Left cardiac atrium (tissue), 4 donors: ENCODE results near the gene RPF1. TPM values are rescaled to one million over a fixed set of nuclear protein-coding genes. Genes with fewer than 3 reads are reported as not detected.
"Not testable (repeated sequence)": the region's sequence is repeated elsewhere in the genome, so short reads cannot be mapped to it uniquely, and the experiment has no call there.

Experiments
- ATAC-seq, 2 donors: fragments of 200-7000 bp; cut with Tn5 transposase; one replicate each; pipeline ENCODE4 v1.9.1; 2020; ENCODE audit warnings: mild to moderate bottlenecking in 2 of 2, moderate library complexity in 2 of 2
- DNase-seq: peaks from one replicate; pipeline ENCODE4 v3.0.0-alpha.2; 2020
- intact Hi-C, 2 donors: fragments of 100-400 bp; cut with DNase I; formaldehyde crosslinking; loops; one replicate each; pipeline versions ENCODE4 v1.14.1 to v1.15.1; 2022 to 2023
- total RNA-seq, 2 donors: library from RNA; stranded (reverse); fragmentation: NEBNext Ultra II Directional; extraction: Animal tissue kit (Norgen Biotek cat#: 25700); gene quantifications; one replicate each; pipeline ENCODE4 v1.2.1, GENCODE V29; 2021
- donor health status: DM: no; HTN: yes; CAD: no.
- donor health status: DM: no; HTN: yes; CAD: no; lungs with severe emphysema.
- donor health status: DM: yes; HTN: yes; CAD: no.
- donor health status: Dilated cardiomyopathy.

RPF1 gene
- total RNA-seq, 2 donors from 2014 or later = 28.5 to 32.1 TPM

DNA sequence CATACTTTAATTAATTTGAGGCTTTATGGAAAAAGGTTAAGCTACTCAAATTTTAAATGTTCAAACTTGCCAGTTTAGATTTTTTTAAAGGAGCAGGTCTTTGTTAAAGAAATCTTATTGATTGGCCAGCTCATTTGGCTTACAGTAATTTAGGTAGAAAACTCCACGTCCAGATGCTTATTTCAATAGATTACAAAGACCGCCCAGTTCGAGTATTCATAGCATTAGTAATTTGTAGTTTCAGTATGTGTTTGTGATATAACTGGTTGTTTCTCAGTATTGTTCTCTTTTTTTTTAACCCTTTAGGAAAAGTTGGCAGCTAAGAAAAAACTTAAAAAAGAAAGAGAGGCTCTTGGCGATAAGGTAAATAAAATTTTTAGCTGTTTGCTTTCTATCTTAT, 1.6 kb downstream of the RPF1 start:
- ATAC-seq = no peak
- intact Hi-C loops = no loop called here
- no peak for DNase-seq

DNA sequence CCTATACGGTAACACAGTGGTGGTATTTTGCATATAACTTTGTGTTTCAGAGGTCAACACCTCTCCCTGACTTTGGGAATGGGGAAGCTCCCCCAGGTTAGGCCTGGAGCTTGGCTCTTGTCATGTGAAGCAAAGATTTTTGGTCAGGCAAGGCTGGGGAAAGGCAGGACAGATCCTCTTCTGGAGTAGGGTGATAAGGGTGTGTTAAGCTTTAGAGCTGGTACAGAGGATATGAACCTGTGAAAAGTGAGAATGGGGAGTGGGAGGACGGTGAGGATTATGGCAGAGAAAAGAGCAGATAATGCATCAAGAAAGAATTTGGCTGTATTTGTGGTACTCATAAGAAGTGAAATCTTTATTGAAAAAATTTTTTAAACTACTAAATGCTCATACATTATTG, 2.3 kb downstream of the RPF1 start:
- no peak for DNase-seq
- no peak for ATAC-seq
- intact Hi-C loops = no loop called here

DNA sequence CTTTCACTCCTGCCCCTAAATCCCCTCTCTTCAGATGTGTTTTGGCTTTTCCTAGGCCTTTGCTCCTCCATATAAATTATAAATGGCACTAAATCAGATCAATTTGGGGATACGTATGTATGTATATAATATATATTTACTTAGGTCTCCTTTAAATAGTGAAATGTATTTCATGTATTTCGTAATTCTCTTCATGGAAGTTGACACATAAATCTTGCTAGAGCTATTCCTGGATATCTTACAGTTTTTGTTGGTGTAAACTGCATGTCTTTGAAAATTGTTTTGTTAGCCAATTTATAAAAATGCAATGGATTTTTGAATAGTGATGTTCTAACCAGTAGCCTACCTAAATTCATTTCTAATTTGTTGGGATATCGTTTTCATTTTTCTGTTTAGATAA, 9.0 kb downstream of the RPF1 start:
- intact Hi-C loops = no loop called here
- DNase-seq (no peak), ATAC-seq (no peak)

DNA sequence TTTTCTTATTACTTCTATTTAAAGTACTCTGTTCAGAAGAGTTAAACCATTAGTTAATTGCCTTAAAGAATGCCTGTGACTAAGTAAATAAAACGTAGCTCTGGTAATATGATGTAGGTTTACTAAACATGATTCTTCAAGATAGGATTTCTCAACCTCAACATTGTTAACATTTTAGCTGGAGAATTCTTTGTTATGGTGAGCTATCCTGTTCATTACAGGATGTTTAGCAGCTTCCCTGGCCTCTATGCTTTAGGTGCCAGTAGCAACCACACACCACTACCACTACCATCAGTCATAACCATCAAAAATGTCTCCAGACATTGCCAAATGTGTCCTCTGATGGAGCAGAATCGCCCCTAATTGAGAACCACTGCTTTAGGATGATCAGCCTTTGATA, 10.7 kb downstream of the RPF1 start:
- no peak for ATAC-seq
- intact Hi-C loops = no loop called here

DNA sequence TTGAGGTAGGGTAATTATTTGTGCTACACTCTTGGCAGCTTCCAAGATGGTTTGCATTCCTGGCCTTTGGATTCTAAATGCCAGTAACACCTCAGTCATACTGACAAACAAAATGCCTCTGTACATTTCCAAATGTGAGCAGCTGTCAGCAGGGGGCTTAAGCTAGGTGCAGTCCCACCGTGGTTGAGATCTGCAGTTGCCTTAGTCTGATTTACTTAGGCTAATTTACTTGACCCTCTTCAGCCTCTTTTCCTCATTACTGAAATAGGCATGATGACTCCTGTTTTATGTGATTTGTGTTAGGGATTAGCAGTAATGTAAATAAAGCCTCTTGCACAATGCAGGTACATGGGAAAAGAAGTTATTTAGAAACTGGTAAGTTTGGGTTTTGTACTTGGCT, 13.7 kb downstream of the RPF1 start:
- DNase-seq (no peak), ATAC-seq (peak; percentile 36 to 57)
- intact Hi-C loops = no loop called here

More for the DNA sequence above, 10.7 kb downstream of the RPF1 start:
- no peak for DNase-seq

DNA sequence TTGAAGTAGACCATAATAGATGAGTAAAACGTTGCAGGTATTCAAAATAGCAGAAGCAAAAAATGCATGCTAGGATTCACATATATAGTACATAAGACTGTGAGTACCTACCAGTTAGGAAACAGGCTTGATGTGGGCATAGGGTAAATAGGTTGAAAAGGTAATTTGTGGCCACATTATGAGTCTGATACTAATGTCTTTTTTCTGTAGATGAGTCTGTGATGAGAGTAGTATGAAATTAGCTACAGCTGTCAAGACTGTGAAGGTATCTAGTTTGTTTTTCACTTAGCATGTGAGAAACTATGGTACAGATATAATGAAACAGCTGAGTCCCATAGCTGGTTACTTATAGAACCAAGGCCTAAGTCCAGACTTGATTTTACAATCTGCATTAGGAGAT, 14.7 kb downstream of the RPF1 start:
- DNase-seq (no peak), ATAC-seq (no peak)
- intact Hi-C loops = no loop called here

DNA sequence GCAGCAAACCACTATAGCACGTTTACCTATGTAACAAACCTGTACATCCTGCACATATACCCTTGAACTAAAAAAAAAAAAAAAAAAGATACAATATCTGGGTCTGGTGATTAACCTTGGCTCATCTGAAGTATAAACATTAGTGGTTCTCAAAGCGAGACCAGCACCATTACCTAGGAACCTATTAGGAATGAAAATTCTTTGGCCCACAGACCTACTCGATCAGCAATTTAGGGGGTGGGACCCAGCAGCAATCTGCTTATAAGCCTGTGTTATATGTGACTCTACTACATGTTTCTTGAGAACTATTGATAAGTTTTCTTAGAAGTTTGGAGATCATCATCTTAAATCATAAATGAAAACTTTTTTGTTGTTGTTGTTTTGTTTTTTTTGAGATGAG, 17.4 kb downstream of the RPF1 start:
- DNase-seq = no peak
- intact Hi-C loops = no loop called here
- no peak for ATAC-seq

DNA sequence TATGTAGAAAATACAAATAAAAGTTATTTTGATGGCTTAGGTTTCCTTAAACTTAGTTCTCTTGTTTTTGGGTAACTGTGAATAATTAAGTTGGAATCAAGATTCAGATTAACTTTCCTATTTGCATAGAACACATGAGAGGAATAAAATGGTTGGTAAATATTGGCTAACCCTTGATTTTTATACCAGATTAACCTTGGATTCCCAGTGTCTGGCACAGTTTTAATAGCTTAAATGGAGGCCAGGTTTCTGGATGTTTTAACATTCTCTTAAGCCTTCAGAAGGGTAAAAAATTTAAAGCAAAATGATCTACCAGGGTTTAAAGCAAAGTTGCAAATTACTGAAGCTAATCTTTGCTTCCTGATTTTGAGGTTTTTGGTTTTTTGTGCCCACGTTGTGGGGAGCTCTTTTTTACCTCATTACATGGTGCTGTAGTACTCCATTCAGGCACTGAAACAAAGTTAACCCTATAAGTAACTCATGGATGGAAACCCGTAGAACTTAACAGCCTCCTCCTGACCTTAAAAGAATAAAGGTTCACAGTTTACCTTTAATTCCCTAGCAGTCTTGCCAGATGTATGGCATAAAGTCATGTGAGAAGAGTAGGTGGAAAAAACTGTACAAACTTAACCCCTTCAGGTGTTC, 18.7 kb downstream of the RPF1 start:
- no peak for ATAC-seq
- no peak for DNase-seq
- intact Hi-C loops = no loop called here

DNA sequence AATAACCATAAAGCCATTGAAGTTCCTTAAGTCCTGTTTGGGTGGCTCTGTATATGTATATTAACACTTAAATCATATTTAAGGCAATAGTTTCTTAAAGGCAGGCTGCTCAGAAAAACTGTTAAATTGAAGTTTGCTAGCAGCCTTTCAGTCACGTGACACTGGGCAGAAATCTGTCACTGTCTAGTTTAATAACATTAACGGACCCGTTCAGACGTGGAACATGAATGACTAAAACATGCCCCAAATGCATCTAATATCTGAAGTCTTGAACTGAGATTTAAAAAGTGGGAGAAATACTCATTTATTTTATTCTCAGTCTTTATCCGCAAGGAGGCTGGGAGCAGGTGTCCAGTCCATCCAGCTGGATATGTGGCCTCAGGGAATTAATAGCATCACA, 23.9 kb downstream of the RPF1 start:
- intact Hi-C loops = no loop called here

DNA sequence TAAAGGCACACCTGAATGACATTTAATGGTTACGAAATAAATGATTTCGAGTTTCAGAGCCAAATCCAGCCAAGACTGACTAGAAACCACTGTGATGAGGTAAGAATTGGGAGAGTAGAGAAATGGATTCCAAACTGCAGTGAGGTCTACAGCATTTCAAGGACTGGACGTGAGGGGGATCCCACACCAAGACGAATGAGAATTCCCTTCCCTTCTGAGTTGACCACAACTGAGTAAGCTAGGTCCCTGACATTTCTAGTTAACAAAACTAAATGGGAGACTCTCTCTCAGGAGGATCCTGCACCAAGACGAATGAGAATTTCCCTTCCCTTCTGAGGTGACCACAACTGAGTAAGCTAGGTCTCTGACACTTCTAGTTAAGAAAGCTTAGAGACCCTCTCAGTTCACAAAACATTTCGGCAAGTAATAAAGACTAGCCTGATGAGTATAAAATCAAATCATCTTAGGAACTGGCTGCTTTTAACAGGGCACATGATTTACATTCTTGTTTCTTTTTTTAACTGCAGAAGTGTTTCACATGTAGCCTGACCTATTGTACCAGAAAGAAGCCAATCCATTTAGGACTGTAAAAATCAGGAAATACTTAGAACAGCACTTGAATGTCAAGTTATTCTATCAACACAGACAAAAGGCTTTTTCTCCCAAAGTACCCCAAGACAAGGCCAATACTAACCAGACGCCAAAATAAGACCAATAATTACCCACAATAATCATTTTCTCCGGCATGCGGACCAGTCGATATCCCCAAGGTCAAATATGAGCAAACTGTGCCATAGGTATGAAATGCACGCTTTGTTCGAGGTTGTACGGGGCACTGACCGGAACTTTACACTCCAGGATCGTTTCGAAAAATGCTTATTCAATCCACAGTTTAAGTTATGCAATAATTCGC, 25.8 kb downstream of the RPF1 start:
- intact Hi-C loops = loop anchor here in 1 of 2 donors (5.0 kb wide), 1 partner anchor 67 kb away; the partner anchor contains the start of gene CTBS
- ATAC-seq = no peak
- DNase-seq = no peak

More for the DNA sequence above, 23.9 kb downstream of the RPF1 start:
- ATAC-seq = no peak
- DNase-seq = no peak

DNA sequence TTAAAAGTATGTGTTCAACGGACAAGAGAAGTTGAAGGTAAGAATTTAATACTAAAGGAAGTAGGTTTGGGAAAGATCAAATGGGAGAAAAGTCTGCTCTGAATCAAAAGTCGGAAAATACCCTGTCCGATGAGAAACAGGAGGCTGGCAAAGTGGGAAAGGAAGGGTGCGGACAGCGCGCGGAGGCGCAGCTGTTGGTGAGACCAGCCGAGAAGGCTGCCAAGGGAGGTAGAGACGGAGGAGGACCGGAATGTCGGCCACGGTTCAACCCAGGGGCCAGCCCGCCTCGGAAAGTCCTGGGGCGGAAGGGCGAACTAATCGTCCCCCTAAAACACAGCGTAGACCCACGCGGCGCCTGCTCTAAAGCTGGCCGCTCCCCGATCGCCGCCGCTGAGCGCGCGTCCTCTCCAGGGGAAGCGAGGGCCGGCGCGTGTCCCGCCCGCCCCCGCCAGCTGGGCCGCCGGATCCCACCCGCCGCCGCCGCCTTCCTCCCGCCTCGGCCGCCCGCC, 26.5 kb downstream of the RPF1 start:
- peak; percentile 79 for DNase-seq
- peak; percentile 72 to 82 for ATAC-seq
- intact Hi-C loops = loop anchor here in 1 of 2 donors (5.0 kb wide), 1 partner anchor 67 kb away; the partner anchor contains the start of gene CTBS

DNA sequence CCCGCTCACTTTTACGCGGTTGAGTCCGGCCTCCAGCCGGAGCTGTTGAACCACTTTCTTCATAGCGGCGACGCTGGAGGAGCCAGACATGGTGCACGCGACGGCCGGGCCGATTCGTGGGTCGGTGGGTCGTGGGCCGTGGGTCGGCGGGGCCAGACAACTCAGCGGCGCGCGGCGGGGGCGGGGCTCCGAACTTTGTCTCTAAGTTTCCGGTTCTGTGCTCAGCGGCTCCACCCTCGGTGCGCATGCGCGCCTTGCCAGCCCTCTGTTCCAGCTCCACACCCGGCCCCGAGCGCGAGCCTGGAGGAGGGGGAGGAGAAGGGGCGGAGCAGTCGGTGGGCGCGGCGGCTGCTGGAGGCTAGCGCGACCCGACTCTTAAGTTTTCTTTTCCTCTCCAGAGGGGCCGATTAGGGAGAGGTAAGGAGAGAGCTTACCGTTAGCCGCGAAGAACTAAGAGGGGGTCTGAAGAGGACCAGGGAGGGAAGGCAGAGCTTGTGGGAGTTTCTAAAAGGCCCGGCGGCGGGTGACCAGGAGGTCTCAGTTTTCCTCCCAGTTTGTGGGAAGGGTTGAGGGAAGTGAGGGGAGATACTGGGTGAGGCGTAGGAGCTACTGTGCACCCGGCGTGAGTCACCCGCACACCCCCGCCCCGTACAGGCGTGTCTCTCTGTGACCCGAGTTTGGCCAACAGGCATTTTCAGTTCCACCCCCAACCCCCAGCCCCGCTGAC, 27.1 kb downstream of the RPF1 start, which contains the start of the genes GNG5 and SPATA1:
TSS of gene GNG5 (minus strand) at position 580 of the 727 bp plus-strand sequence. CDS start at position 90, 490 bp downstream.
TSS of gene SPATA1 (plus strand) at position 385 of the 727 bp plus-strand sequence. CDS start 9,974 bp downstream, outside the sequence.
- ATAC-seq (peak; percentile 97), DNase-seq (peak; percentile 99)
- intact Hi-C loops = loop anchor here in 1 of 2 donors (5.0 kb wide), 1 partner anchor 66 kb away; the partner anchor contains the start of gene CTBS

DNA sequence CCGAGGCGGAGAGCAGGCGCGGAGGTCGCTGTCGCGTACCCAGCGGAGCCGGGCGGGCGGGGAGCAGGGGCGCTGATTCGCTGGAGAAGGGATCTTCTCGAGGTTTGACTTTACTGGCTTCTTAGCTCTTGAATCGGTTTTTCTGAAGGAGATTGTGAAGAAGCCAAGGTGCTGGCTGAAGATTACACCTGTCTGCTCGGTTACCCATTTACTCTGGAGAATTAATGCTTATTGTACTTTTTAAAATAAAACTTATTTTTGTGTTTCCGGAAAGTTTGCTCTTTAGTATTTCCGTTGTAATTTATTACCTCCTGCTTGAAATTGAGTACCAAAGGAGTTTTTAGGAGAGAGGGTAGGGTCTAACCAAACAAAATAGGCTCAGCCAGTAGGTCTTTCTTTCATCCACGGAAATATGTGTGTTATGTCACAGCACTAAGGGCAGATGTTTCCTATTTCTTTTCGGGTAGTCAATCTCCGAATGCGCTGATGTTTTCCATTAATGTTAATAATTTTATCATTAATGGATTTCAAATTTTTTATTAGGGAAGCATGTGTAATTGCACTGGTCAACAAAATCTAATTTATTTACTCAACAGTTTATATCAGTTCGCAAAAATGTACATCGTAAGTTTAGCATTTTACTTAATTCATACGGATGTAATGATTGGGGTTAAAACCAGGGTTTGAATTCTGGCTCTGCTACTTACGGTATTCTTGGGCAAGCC, 27.8 kb downstream of the RPF1 start:
- intact Hi-C loops = loop anchor here in 1 of 2 donors (5.0 kb wide), 1 partner anchor 65 kb away; the partner anchor contains the start of gene CTBS
- ATAC-seq (no peak), DNase-seq (no peak)

DNA sequence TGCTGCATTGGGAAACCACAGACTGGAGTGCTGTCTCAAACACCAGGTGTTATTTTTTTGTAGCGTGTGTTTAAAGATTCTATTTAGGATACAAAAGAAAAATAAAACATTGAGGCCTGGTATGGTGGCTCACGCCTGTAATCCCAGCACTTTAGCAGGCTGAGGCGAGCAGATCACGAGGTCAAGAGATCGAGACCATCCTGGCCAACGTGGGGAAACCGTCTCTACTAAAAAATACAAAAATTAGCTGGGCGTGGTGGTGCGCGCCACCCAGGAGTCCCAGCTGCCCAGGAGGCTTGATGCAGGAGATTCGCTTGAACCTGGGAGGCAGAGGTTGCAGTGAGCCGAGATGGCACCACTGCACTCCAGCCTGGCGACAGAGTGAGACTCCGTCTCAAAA, 28.8 kb downstream of the RPF1 start:
- ATAC-seq, DNase-seq: not testable (repeated sequence)
- intact Hi-C loops = loop anchor here in 1 of 2 donors (5.0 kb wide), 1 partner anchor 64 kb away; the partner anchor contains the start of gene CTBS

DNA sequence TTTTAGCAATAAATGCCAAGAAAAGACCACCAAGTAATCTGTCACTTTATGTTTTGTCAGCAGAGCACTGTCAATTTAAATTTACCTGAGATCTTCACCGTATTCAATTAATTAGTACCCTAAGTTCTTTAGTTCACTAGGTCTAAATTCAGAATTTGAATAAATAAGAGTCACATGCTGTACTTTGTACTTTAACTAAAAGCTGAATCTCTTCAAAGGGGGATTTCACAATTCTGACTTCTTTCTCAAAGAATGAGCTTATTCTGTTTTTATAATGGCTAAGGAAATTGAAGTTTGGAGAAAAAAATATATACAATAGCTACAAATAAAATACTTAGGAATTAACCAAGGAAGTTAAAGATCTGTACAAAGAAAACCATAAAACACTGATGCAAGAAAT, 29.4 kb downstream of the RPF1 start:
- ATAC-seq = no peak
- DNase-seq = no peak
- intact Hi-C loops = loop anchor here in 1 of 2 donors (5.0 kb wide), 1 partner anchor 64 kb away; the partner anchor contains the start of gene CTBS

DNA sequence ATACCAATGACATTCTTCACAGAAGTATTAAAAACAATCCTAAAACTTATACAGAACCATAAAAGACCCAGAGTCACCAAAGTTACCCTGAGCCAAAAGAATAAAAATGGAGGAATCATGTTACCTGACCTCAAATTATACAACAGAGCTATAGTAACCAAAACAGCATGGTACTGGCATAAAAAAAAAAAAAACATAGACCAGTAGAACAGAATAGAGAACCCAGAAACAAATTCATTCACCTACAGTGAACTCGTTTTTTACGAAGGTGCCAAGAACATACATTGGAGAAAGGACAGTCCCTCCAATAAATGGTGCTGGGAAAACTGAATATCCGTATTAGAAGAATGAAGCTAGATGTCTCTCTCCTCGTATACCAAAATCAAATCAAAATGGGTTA, 30.0 kb downstream of the RPF1 start:
- ATAC-seq (no peak), DNase-seq (no peak)
- intact Hi-C loops = loop anchor here in 1 of 2 donors (5.0 kb wide), 1 partner anchor 63 kb away; the partner anchor contains the start of gene CTBS

DNA sequence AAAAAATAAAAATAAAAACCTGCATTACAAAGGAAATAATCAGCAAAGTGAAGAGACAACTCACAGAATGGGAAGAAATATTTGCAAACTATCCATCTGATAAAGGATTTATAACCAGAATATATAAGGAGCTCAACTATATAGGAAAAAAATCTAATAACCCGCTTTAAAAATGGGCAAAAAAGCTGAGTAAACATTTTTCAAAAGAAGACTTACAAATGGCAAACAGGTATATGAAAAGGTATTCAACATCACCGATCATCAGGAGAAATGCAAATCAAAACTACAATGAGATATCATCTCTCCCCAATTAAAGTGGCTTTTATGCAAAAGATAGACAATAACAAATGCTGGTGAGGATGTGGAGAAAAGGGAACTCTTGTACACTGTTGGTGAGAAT, 31.1 kb downstream of the RPF1 start:
- DNase-seq (no peak), ATAC-seq (no peak)
- intact Hi-C loops = no loop called here

DNA sequence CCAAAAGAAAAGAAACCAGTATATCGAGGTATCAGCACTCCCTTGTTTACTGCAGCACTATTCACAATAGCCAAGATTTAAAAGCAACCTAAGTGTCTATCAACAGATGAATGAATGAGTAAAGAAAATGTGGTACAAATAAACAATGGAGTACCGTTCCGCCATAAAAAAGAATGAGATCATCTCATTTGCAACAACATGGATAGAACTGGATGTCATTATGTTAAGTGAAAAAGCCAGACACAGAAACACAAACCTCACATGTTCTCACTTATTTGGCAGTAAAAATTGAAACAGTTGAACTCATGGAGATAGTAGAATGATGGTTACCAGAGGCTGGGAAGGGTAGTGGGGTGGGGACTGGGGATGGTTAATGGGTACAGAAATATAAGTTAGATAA, 31.6 kb downstream of the RPF1 start:
- DNase-seq = no peak
- intact Hi-C loops = no loop called here
- no peak for ATAC-seq
